ENCODE results near the gene GAS5. TPM values are rescaled to one million over a fixed set of nuclear protein-coding genes. Genes with fewer than 3 reads are reported as not detected.

Gene GAS5
- total and polyA plus RNA-seq, 9 of the 15 experiments (the other 6 are each of a cell fraction or from before 2014, with no cell fraction given) = 565 to 1,860 (median 1,006) TPM

- TF ChIP-seq E2F4 (CRISPR knock-in tag; IDR thresholded peaks at IDR 0.05; ENCODE audit: low read depth) = no peak
- TF ChIP-seq TGIF2 (CRISPR knock-in tag; IDR thresholded peaks at IDR 0.05) = no peak
- no peak for TF ChIP-seq NFYB (IDR thresholded peaks at IDR 0.05; ENCODE audit: extremely low read depth, insufficient read length)
- TF ChIP-seq E2F1 (CRISPR knock-in tag; IDR thresholded peaks at IDR 0.05) = no peak
- no peak for TF ChIP-seq FOXM1 (IDR thresholded peaks at IDR 0.05; ENCODE audit: low read depth)
- no peak for TF ChIP-seq FOXM1 (CRISPR knock-in tag; IDR thresholded peaks at IDR 0.05; ENCODE audit: low read depth)
- TF ChIP-seq GABPB1 (CRISPR knock-in tag; IDR thresholded peaks at IDR 0.05) = no peak
- TF ChIP-seq SRSF7 (optimal IDR thresholded peaks at IDR 0.05; ENCODE audit: low read depth, low read length) = no peak
- TF ChIP-seq TCF7L2 (IDR thresholded peaks at IDR 0.05; ENCODE audit: low read depth, low read length) = no peak
- TF ChIP-seq SIRT6 (IDR thresholded peaks at IDR 0.05; ENCODE audit: low read depth, low read length) = no peak
- no peak for TF ChIP-seq ZNF561 (CRISPR knock-in tag; conservative IDR thresholded peaks at IDR 0.05)
- TF ChIP-seq DMBX1 (CRISPR knock-in tag; IDR thresholded peaks at IDR 0.05; ENCODE audit: borderline replicate concordance) = no peak
- no peak for TF ChIP-seq NFIX (CRISPR knock-in tag; IDR thresholded peaks at IDR 0.05; ENCODE audit: low read depth)
- no peak for TF ChIP-seq TAL1 (IDR thresholded peaks at IDR 0.05)
- no peak for TF ChIP-seq ZNF830 (CRISPR knock-in tag; IDR thresholded peaks at IDR 0.05)
- TF ChIP-seq SRF (CRISPR knock-in tag; IDR thresholded peaks at IDR 0.05) = no peak
- TF ChIP-seq ZNF644 (tag; IDR thresholded peaks at IDR 0.05; ENCODE audit: low read depth) = peak; percentile 17; the same call in 1 of the 2 replicates
- TF ChIP-seq, protein P1, sequence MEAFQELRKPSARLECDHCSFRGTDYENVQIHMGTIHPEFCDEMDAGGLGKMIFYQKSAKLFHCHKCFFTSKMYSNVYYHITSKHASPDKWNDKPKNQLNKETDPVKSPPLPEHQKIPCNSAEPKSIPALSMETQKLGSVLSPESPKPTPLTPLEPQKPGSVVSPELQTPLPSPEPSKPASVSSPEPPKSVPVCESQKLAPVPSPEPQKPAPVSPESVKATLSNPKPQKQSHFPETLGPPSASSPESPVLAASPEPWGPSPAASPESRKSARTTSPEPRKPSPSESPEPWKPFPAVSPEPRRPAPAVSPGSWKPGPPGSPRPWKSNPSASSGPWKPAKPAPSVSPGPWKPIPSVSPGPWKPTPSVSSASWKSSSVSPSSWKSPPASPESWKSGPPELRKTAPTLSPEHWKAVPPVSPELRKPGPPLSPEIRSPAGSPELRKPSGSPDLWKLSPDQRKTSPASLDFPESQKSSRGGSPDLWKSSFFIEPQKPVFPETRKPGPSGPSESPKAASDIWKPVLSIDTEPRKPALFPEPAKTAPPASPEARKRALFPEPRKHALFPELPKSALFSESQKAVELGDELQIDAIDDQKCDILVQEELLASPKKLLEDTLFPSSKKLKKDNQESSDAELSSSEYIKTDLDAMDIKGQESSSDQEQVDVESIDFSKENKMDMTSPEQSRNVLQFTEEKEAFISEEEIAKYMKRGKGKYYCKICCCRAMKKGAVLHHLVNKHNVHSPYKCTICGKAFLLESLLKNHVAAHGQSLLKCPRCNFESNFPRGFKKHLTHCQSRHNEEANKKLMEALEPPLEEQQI (IDR thresholded peaks at IDR 0.05) = no peak
- TF ChIP-seq, protein P2, sequence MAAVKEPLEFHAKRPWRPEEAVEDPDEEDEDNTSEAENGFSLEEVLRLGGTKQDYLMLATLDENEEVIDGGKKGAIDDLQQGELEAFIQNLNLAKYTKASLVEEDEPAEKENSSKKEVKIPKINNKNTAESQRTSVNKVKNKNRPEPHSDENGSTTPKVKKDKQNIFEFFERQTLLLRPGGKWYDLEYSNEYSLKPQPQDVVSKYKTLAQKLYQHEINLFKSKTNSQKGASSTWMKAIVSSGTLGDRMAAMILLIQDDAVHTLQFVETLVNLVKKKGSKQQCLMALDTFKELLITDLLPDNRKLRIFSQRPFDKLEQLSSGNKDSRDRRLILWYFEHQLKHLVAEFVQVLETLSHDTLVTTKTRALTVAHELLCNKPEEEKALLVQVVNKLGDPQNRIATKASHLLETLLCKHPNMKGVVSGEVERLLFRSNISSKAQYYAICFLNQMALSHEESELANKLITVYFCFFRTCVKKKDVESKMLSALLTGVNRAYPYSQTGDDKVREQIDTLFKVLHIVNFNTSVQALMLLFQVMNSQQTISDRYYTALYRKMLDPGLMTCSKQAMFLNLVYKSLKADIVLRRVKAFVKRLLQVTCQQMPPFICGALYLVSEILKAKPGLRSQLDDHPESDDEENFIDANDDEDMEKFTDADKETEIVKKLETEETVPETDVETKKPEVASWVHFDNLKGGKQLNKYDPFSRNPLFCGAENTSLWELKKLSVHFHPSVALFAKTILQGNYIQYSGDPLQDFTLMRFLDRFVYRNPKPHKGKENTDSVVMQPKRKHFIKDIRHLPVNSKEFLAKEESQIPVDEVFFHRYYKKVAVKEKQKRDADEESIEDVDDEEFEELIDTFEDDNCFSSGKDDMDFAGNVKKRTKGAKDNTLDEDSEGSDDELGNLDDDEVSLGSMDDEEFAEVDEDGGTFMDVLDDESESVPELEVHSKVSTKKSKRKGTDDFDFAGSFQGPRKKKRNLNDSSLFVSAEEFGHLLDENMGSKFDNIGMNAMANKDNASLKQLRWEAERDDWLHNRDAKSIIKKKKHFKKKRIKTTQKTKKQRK (IDR thresholded peaks at IDR 0.05; ENCODE audit: borderline replicate concordance, low read depth, low read length) = no peak
Measured at GRCh38 chr1:173870252-173871075, 2.7 kb upstream of the GAS5 start (continued).
